Endothelial cell of umbilical vein (primary cell): ENCODE data around the gene HECTD2. TPM values are rescaled to one million over a fixed set of nuclear protein-coding genes. Genes with fewer than 3 reads are reported as not detected.
"Not testable (repeated sequence)": the region's sequence is repeated elsewhere in the genome, so short reads cannot be mapped to it uniquely, and the experiment has no call there.

ENCODE experiments used
- BruUV-seq: library from RNA; stranded (reverse); fragments of 400-500 nt; replicated peaks from 2 replicates; lab custom pipeline; 2021; lab: Mats Ljungman, UMichigan
- CTCF ChIA-PET: fragments of 300-600, 350-600 bp; sonication (Branson Sonifier 250); formaldehyde crosslinking; loops from one replicate; lab custom pipeline; 2021; ENCODE audit warnings: antibody characterized with exemption, inconsistent platforms; lab: Charles Lee
- POLR2A ChIA-PET: fragments of 300-600, 350-600 bp; sonication (Branson Sonifier 250); formaldehyde crosslinking; loops from one replicate; lab custom pipeline; 2021; ENCODE audit warnings: antibody characterized with exemption, inconsistent platforms; lab: Charles Lee
- DNase-seq: peaks from one replicate; pipeline ENCODE4 v3.0.0-alpha.2; 2011; ENCODE audit warnings: low read depth, low spot score
- FAIRE-seq: peaks from 2 replicates; lab custom pipeline; 2011; peaks lifted over from hg19 to GRCh38; lab: Jason Lieb, UNC
- H2AFZ ChIP-seq: 2 replicates; pipeline ENCODE4 v1.6.0; 2012; ENCODE audit warnings: low read depth, low read length, control low read depth, inconsistent platforms
- H3K27ac ChIP-seq: 2 replicates; pipeline ENCODE4 v1.5.1; 2011; ENCODE audit warnings: low read depth, mild to moderate bottlenecking, control low read depth, low read length, moderate library complexity; ENCODE audit not compliant: insufficient read depth
- H3K27me3 ChIP-seq, 2 experiments: 2 replicates each; pipeline versions ENCODE4 v1.6.0 to v1.6.1; 2011; ENCODE audit warnings: low read length in 2 of 2, mixed read lengths in 1 of 2; ENCODE audit not compliant: control insufficient read depth in 2 of 2, insufficient read depth in 2 of 2
- H3K36me3 ChIP-seq, 2 experiments: 2 replicates in 1 of 2; 3 replicates in 1 of 2; pipeline ENCODE4 v1.5.1; 2011; ENCODE audit warnings: low read length in 2 of 2, mild to moderate bottlenecking in 1 of 2, moderate library complexity in 1 of 2; ENCODE audit not compliant: control insufficient read depth in 2 of 2, insufficient read depth in 2 of 2; ENCODE audit errors: extremely low read depth in 1 of 2
- H3K4me1 ChIP-seq: 3 replicates; pipeline ENCODE4 v1.5.1; 2011; ENCODE audit warnings: mild to moderate bottlenecking, low read length; ENCODE audit not compliant: control insufficient read depth, insufficient read depth; ENCODE audit errors: extremely low read depth
- H3K4me2 ChIP-seq: 2 replicates; pipeline ENCODE4 v1.6.1; 2011; ENCODE audit warnings: low read length, control low read depth, mixed read lengths; ENCODE audit not compliant: insufficient read depth
- H3K4me3 ChIP-seq, 3 experiments: fragments of 200-600 bp in 1 of 3; sonication (generic), shearing (Covaris generic) in 1 of 3; replicated peaks in 1 of 3; 2 replicates each; pipeline ENCODE4 v1.5.1; 2011 to 2016; ENCODE audit warnings: control low read depth in 3 of 3, low read length in 3 of 3, mild to moderate bottlenecking in 2 of 3, inconsistent platforms in 1 of 3, low read depth in 1 of 3, moderate library complexity in 1 of 3; ENCODE audit not compliant: insufficient read depth in 1 of 3
- H3K79me2 ChIP-seq: 2 replicates; pipeline ENCODE4 v1.6.0; 2012; ENCODE audit warnings: low read length, inconsistent platforms; ENCODE audit not compliant: control insufficient read depth, insufficient read depth
- H3K9ac ChIP-seq: replicated peaks from 2 replicates; pipeline ENCODE3; 2011; ENCODE audit warnings: low read length, control low read depth; ENCODE audit not compliant: insufficient read depth; ENCODE audit errors: extremely low read depth
- H3K9me1 ChIP-seq: replicated peaks from 3 replicates; pipeline ENCODE4 v1.6.0; 2011; ENCODE audit warnings: mild to moderate bottlenecking, low read length; ENCODE audit not compliant: control insufficient read depth, insufficient read depth; ENCODE audit errors: extremely low read depth
- H3K9me3 ChIP-seq: replicated peaks from 2 replicates; pipeline ENCODE4 v1.5.1; 2012; ENCODE audit warnings: low read length, inconsistent platforms; ENCODE audit not compliant: control insufficient read depth, insufficient read depth
- H4K20me1 ChIP-seq: replicated peaks from 2 replicates; pipeline ENCODE3; 2011; ENCODE audit warnings: mild to moderate bottlenecking, low read length; ENCODE audit not compliant: control insufficient read depth, insufficient read depth; ENCODE audit errors: extremely low read depth
- EZH2 ChIP-seq: IDR thresholded peaks from 2 replicates; pipeline ENCODE4 v1.6.1; 2012; ENCODE audit warnings: borderline replicate concordance, low read depth, mild to moderate bottlenecking, moderate library complexity, low read length, inconsistent platforms; ENCODE audit not compliant: severe bottlenecking
- FOS ChIP-seq: IDR thresholded peaks from 2 replicates; pipeline ENCODE4 v1.6.1; 2011; ENCODE audit warnings: mild to moderate bottlenecking, low read length, moderate library complexity, borderline replicate concordance; ENCODE audit not compliant: insufficient read depth
- GATA2 ChIP-seq: IDR thresholded peaks from 2 replicates; pipeline ENCODE4 v1.7.0; 2011; ENCODE audit warnings: low read depth, mild to moderate bottlenecking, moderate library complexity, mixed read lengths, low read length; ENCODE audit not compliant: insufficient read length, insufficient read depth
- JUN ChIP-seq: IDR thresholded peaks from 2 replicates; pipeline ENCODE4 v1.6.1; 2011; ENCODE audit warnings: borderline replicate concordance, low read depth; ENCODE audit not compliant: insufficient read length, insufficient read depth
- MYC ChIP-seq: IDR thresholded peaks from one replicate; pipeline ENCODE4 v1.6.1; 2011; ENCODE audit warnings: mild to moderate bottlenecking, low read depth, low read length
- POLR2A ChIP-seq: IDR thresholded peaks from 2 replicates; pipeline ENCODE4 v1.6.1; 2012; ENCODE audit warnings: low read depth, mild to moderate bottlenecking, control low read depth, low read length
- POLR2AphosphoS5 ChIP-seq: IDR thresholded peaks from 2 replicates; pipeline ENCODE4 v1.6.1; 2012; ENCODE audit warnings: low read depth, mild to moderate bottlenecking, control low read depth, low read length, moderate library complexity; ENCODE audit not compliant: insufficient read depth
- dilution Hi-C: fragments of 300-500 bp; cut with MboI; formaldehyde crosslinking; loops from one replicate; pipeline ENCODE4 v1.15.0; 2019; ENCODE audit warnings: low sequenced_read_pairs; ENCODE audit not compliant: extremely low pct_ligation_motif_present
- intact Hi-C: fragments of 100-400 bp; cut with micrococcal nuclease; formaldehyde crosslinking; loops from one replicate; pipeline ENCODE4 v1.10.0; 2022
- polyA plus RNA-seq, 4 experiments: library from polyadenylated mRNA; depleted of rRNA in 3 of 4; stranded (reverse) in 3 of 4; unstranded in 1 of 4; fragments of >200 nt; gene quantifications; 2 replicates each; pipeline versions ENCODE4 v1.2.1 to v1.2.3, GENCODE V29; 2011 to 2012; ENCODE audit warnings: missing spikeins in 1 of 4
- total RNA-seq: library from RNA; stranded (reverse); gene quantifications from 2 replicates; pipeline ENCODE4 v1.2.3, GENCODE V29; 2021
- TF ChIP-seq, protein P1 (sequence below), 2 donors: IDR thresholded peaks; 1 replicate in 1 of 2; 2 replicates in 1 of 2; pipeline ENCODE4 v1.5.1; 2011; ENCODE audit warnings: low read length in 2 of 2, mild to moderate bottlenecking in 2 of 2, moderate library complexity in 2 of 2, control low read depth in 1 of 2, inconsistent platforms in 1 of 2, low read depth in 1 of 2; ENCODE audit not compliant: insufficient read depth in 1 of 2; ENCODE audit errors: extremely low read depth in 1 of 2
- TF ChIP-seq, protein P2 (sequence below): IDR thresholded peaks from 2 replicates; pipeline ENCODE4 v1.6.1; 2011; ENCODE audit not compliant: insufficient read depth, insufficient read length

HECTD2 gene
- total and polyA plus RNA-seq, 2 donors (not counting 3 experiments of a cell fraction or from before 2014, with no cell fraction given): 4.2 to 10.7 TPM

DNA sequence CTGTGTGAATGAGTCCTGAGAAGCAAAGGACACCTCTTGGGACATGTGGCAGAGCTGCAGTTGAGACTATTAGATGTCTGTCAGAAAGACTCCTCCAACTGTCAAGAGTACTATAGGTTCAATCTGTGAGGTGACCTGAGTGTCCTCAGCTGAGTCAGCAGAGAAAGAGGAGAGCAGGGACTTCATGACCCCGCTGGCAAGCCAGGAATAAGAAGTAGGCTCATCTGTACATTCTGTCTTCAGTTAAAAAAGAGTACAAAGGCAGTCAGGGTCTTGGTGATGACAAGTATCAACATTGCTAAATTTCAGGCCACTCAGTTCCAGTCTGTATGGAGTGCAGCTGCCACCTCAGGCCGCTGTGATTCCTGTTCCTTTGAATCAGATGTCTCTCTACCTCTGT is 25.1 kb downstream of the HECTD2 start:
- Histone ChIP-seq H3K4me3 (no peak overlapping the region), H2AFZ (no peak overlapping the region), H4K20me1 (no peaks in the 10 kb centered on the region), H3K9me1 (no peaks in the 10 kb centered on the region), H3K9ac (no peak overlapping the region), H3K27me3 (no peaks in the 10 kb centered on the region), H3K4me2 (no peak overlapping the region), H3K9me3 (no peaks in the 10 kb centered on the region), H3K27ac (no peak overlapping the region), H3K79me2 (no peaks in the 10 kb centered on the region), H3K36me3 (peaks cover 0 to 3% of the 10 kb centered on the region in 2 experiments), H3K4me1 (peaks cover 16% of the 10 kb centered on the region)
- TF ChIP-seq EZH2: no peak
- TF ChIP-seq, protein P1, sequence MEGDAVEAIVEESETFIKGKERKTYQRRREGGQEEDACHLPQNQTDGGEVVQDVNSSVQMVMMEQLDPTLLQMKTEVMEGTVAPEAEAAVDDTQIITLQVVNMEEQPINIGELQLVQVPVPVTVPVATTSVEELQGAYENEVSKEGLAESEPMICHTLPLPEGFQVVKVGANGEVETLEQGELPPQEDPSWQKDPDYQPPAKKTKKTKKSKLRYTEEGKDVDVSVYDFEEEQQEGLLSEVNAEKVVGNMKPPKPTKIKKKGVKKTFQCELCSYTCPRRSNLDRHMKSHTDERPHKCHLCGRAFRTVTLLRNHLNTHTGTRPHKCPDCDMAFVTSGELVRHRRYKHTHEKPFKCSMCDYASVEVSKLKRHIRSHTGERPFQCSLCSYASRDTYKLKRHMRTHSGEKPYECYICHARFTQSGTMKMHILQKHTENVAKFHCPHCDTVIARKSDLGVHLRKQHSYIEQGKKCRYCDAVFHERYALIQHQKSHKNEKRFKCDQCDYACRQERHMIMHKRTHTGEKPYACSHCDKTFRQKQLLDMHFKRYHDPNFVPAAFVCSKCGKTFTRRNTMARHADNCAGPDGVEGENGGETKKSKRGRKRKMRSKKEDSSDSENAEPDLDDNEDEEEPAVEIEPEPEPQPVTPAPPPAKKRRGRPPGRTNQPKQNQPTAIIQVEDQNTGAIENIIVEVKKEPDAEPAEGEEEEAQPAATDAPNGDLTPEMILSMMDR (IDR thresholded peaks at IDR 0.05; ENCODE audit: extremely low read depth in 1 of 2, insufficient read depth in 1 of 2, low read depth in 1 of 2, low read length in 2 of 2): no peak
- TF ChIP-seq POLR2A: no peak
- no peak for TF ChIP-seq MYC
- TF ChIP-seq POLR2AphosphoS5: no peak
- no peak for TF ChIP-seq GATA2
- no peak for TF ChIP-seq FOS
- TF ChIP-seq, protein P2, sequence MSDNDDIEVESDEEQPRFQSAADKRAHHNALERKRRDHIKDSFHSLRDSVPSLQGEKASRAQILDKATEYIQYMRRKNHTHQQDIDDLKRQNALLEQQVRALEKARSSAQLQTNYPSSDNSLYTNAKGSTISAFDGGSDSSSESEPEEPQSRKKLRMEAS: no peak
- no peak for TF ChIP-seq JUN
- CTCF ChIA-PET: no interaction called here
- DNase-seq: no peak
- POLR2A ChIA-PET: no interaction called here
- intact Hi-C loops: loop anchor here (2.0 kb wide), 1 partner anchor 24 kb away; the partner anchor contains the start of gene HECTD2
- BruUV-seq: no TSS peak
- dilution Hi-C loops: no loop called here
- FAIRE-seq: no peak

DNA sequence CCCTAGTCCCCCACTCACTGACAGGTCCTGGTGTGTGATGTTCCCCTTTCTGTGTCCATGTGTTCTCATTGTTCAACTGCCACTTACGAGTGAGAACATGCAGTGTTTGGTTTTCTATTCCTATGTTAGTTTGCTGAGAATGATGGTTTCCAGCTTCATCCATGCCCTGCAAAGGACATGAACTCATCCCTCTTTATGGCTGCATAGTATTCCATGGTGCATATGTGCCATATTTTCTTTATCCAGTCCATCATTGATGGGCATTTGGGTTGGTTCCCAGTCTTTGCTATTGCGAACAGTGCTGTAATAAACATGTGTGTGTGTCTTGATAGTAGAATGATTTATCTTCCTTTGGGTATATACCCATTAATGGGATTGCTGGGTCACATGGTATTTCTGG is 28.1 kb downstream of the HECTD2 start:
- H4K20me1 ChIP-seq, FAIRE-seq, H3K9me1 ChIP-seq, BruUV-seq, dilution Hi-C loops, CTCF ChIA-PET, H3K9me3 ChIP-seq, H2AFZ ChIP-seq, H3K27ac ChIP-seq, H3K9ac ChIP-seq, intact Hi-C loops, H3K4me3 ChIP-seq, H3K27me3 ChIP-seq, H3K4me2 ChIP-seq, DNase-seq, H3K79me2 ChIP-seq, POLR2A ChIA-PET, H3K36me3 ChIP-seq: not testable (repeated sequence)
- peaks cover 15% of the 10 kb centered on the region for H3K4me1 ChIP-seq
